ENCODE results near the gene UBR2.

Gene UBR2

GRCh38 chr6:42679358-42679757 is 115.5 kb downstream of the UBR2 start:
- TF ChIP-seq CTCF (IDR thresholded peaks at IDR 0.05; ENCODE audit: low read depth, low read length): no peak
- TF ChIP-seq EZH2phosphoT487 (IDR thresholded peaks at IDR 0.05; ENCODE audit: low read depth): no peak
- no peak overlapping the region for H3K4me2 ChIP-seq (ENCODE audit: low read length)
- H4K20me1 ChIP-seq (ENCODE audit: insufficient read depth, low read length): no peaks in the 10 kb centered on the region
- H3K27me3 ChIP-seq (ENCODE audit: low read depth, low read length): no peaks in the 10 kb centered on the region
- H3K4me3 ChIP-seq (ENCODE audit: low read length): no peak overlapping the region
- H3K36me3 ChIP-seq (replicated peaks; ENCODE audit: low read depth, low read length): peaks cover 68% of the 10 kb centered on the region
- H3K4me1 ChIP-seq (ENCODE audit: low read length): no peaks in the 10 kb centered on the region
- H3K9ac ChIP-seq (ENCODE audit: low read length): no peak overlapping the region
- no peaks in the 10 kb centered on the region for H3K9me3 ChIP-seq (ENCODE audit: insufficient read depth, low read length)
- H2AFZ ChIP-seq (ENCODE audit: low read depth, low read length): no peak overlapping the region
- H3K27ac ChIP-seq (ENCODE audit: low read length): no peak overlapping the region
- no peaks in the 10 kb centered on the region for H3K79me2 ChIP-seq (ENCODE audit: low read length)

- no peak overlapping the region for H3K4me3 ChIP-seq (ENCODE audit: low read length)
- H3K27me3 ChIP-seq (ENCODE audit: low read depth, low read length): no peaks in the 10 kb centered on the region
- no peaks in the 10 kb centered on the region for H3K9me3 ChIP-seq (ENCODE audit: insufficient read depth, low read length)
- H3K36me3 ChIP-seq (replicated peaks; ENCODE audit: low read depth, low read length): peaks cover 75% of the 10 kb centered on the region
- no peaks in the 10 kb centered on the region for H3K79me2 ChIP-seq (ENCODE audit: low read length)
- no peak overlapping the region for H3K27ac ChIP-seq (ENCODE audit: low read length)
- H3K4me1 ChIP-seq (ENCODE audit: low read length): no peaks in the 10 kb centered on the region
- H3K9ac ChIP-seq (ENCODE audit: low read length): no peak overlapping the region
- H2AFZ ChIP-seq (ENCODE audit: low read depth, low read length): no peak overlapping the region
- H3K4me2 ChIP-seq (ENCODE audit: low read length): no peak overlapping the region
- no peaks in the 10 kb centered on the region for H4K20me1 ChIP-seq (ENCODE audit: insufficient read depth, low read length)
- TF ChIP-seq EZH2phosphoT487 (IDR thresholded peaks at IDR 0.05; ENCODE audit: low read depth) (no peak), CTCF (IDR thresholded peaks at IDR 0.05; ENCODE audit: low read depth, low read length) (no peak)
These were observed 124.5 kb downstream of the UBR2 start for GRCh38 chr6:42688281-42688680.

GRCh38 chr6:42689371-42689770 is 125.5 kb downstream of the UBR2 start:
- Histone ChIP-seq H3K4me3 (ENCODE audit: low read length) (no peak overlapping the region), H3K9ac (ENCODE audit: low read length) (no peak overlapping the region), H3K4me2 (ENCODE audit: low read length) (no peak overlapping the region), H3K79me2 (ENCODE audit: low read length) (no peaks in the 10 kb centered on the region), H2AFZ (ENCODE audit: low read depth, low read length) (no peak overlapping the region), H4K20me1 (ENCODE audit: insufficient read depth, low read length) (no peaks in the 10 kb centered on the region), H3K9me3 (ENCODE audit: insufficient read depth, low read length) (no peaks in the 10 kb centered on the region), H3K36me3 (replicated peaks; ENCODE audit: low read depth, low read length) (peaks cover 69% of the 10 kb centered on the region), H3K27me3 (ENCODE audit: low read depth, low read length) (no peaks in the 10 kb centered on the region), H3K27ac (ENCODE audit: low read length) (no peak overlapping the region), H3K4me1 (ENCODE audit: low read length) (no peaks in the 10 kb centered on the region)
- TF ChIP-seq CTCF (IDR thresholded peaks at IDR 0.05; ENCODE audit: low read depth, low read length) (no peak), EZH2phosphoT487 (IDR thresholded peaks at IDR 0.05; ENCODE audit: low read depth) (no peak)

- no peak overlapping the region for H3K27ac ChIP-seq (ENCODE audit: low read length)
- H3K9ac ChIP-seq (ENCODE audit: low read length): no peak overlapping the region
- H3K4me2 ChIP-seq (ENCODE audit: low read length): no peak overlapping the region
- no peak overlapping the region for H2AFZ ChIP-seq (ENCODE audit: low read depth, low read length)
- H3K79me2 ChIP-seq (ENCODE audit: low read length): no peaks in the 10 kb centered on the region
- H3K4me3 ChIP-seq (ENCODE audit: low read length): no peak overlapping the region
- H3K4me1 ChIP-seq (ENCODE audit: low read length): no peaks in the 10 kb centered on the region
- peaks cover 64% of the 10 kb centered on the region for H3K36me3 ChIP-seq (replicated peaks; ENCODE audit: low read depth, low read length)
- H4K20me1 ChIP-seq (ENCODE audit: insufficient read depth, low read length): no peaks in the 10 kb centered on the region
- no peaks in the 10 kb centered on the region for H3K9me3 ChIP-seq (ENCODE audit: insufficient read depth, low read length)
- no peaks in the 10 kb centered on the region for H3K27me3 ChIP-seq (ENCODE audit: low read depth, low read length)
- TF ChIP-seq CTCF (IDR thresholded peaks at IDR 0.05; ENCODE audit: low read depth, low read length) (no peak), EZH2phosphoT487 (IDR thresholded peaks at IDR 0.05; ENCODE audit: low read depth) (no peak)
These were observed 126.4 kb downstream of the UBR2 start for GRCh38 chr6:42690151-42690702.

All from OCI-LY3 (cell line).